Ramos (cell line): ENCODE measurements around the gene SLIT1.

ENCODE experiments used
- in situ Hi-C: fragments of 300-500 bp; cut with MboI; formaldehyde crosslinking; loops from one replicate; pipeline ENCODE4 v1.14.3; 2022; ENCODE audit warnings: low sequenced_read_pairs; ENCODE audit not compliant: unreplicated experiment

The SLIT1 gene

GRCh38 chr10:96996275-96996965, 189.3 kb downstream of the SLIT1 start:
- in situ Hi-C loops = no loop called here

- in situ Hi-C loops = no loop called here
These were observed 189.9 kb downstream of the SLIT1 start for GRCh38 chr10:96995851-96996250.

- in situ Hi-C loops = no loop called here
These were observed 193.0 kb downstream of the SLIT1 start for GRCh38 chr10:96992721-96993120.

GRCh38 chr10:96991313-96991841, 194.4 kb downstream of the SLIT1 start:
- in situ Hi-C loops = no loop called here

- in situ Hi-C loops = no loop called here
These were observed 197.3 kb downstream of the SLIT1 start for GRCh38 chr10:96988426-96988825.

- in situ Hi-C loops = no loop called here
These were observed 197.9 kb downstream of the SLIT1 start for GRCh38 chr10:96987842-96988175.

- in situ Hi-C loops = no loop called here
These were observed 198.5 kb downstream of the SLIT1 start for GRCh38 chr10:96987141-96987841.

GRCh38 chr10:96986200-96986856, 199.4 kb downstream of the SLIT1 start:
- in situ Hi-C loops = no loop called here

GRCh38 chr10:96984541-96985131, 201.1 kb downstream of the SLIT1 start:
- in situ Hi-C loops = no loop called here

GRCh38 chr10:96982149-96982930, 203.4 kb downstream of the SLIT1 start:
- in situ Hi-C loops = no loop called here

- in situ Hi-C loops = no loop called here
These were observed 207.1 kb downstream of the SLIT1 start for GRCh38 chr10:96978621-96979154.

- in situ Hi-C loops = no loop called here
These were observed 210.6 kb downstream of the SLIT1 start for GRCh38 chr10:96975136-96975535.

- in situ Hi-C loops = no loop called here
These were observed 211.7 kb downstream of the SLIT1 start for GRCh38 chr10:96973809-96974747.

GRCh38 chr10:96972264-96972663, 213.5 kb downstream of the SLIT1 start:
- in situ Hi-C loops = no loop called here

GRCh38 chr10:96971324-96971723, 214.4 kb downstream of the SLIT1 start:
- in situ Hi-C loops = no loop called here

GRCh38 chr10:96968682-96969423, 216.9 kb downstream of the SLIT1 start:
- in situ Hi-C loops = no loop called here

- in situ Hi-C loops = no loop called here
These were observed 217.9 kb downstream of the SLIT1 start for GRCh38 chr10:96967847-96968246.

- in situ Hi-C loops = no loop called here
These were observed 221.6 kb downstream of the SLIT1 start for GRCh38 chr10:96964131-96964530.
